Endothelial cell of umbilical vein (primary cell): ENCODE results near the gene H1-8.

Experiments
- EZH2 ChIP-seq: IDR thresholded peaks from 2 replicates; pipeline ENCODE4 v1.6.1; 2012; ENCODE audit warnings: borderline replicate concordance, low read depth, mild to moderate bottlenecking, moderate library complexity, low read length, inconsistent platforms; ENCODE audit not compliant: severe bottlenecking
- FOS ChIP-seq: IDR thresholded peaks from 2 replicates; pipeline ENCODE4 v1.6.1; 2011; ENCODE audit warnings: mild to moderate bottlenecking, low read length, moderate library complexity, borderline replicate concordance; ENCODE audit not compliant: insufficient read depth
- JUN ChIP-seq: IDR thresholded peaks from 2 replicates; pipeline ENCODE4 v1.6.1; 2011; ENCODE audit warnings: borderline replicate concordance, low read depth; ENCODE audit not compliant: insufficient read length, insufficient read depth
- MAX ChIP-seq: IDR thresholded peaks from 2 replicates; pipeline ENCODE4 v1.6.1; 2011; ENCODE audit not compliant: insufficient read depth, insufficient read length
- MYC ChIP-seq: IDR thresholded peaks from one replicate; pipeline ENCODE4 v1.6.1; 2011; ENCODE audit warnings: mild to moderate bottlenecking, low read depth, low read length
- POLR2AphosphoS5 ChIP-seq: IDR thresholded peaks from 2 replicates; pipeline ENCODE4 v1.6.1; 2012; ENCODE audit warnings: low read depth, mild to moderate bottlenecking, control low read depth, low read length, moderate library complexity; ENCODE audit not compliant: insufficient read depth
- TF ChIP-seq, protein P1 (sequence below), 2 donors: IDR thresholded peaks; 1 replicate in 1 of 2; 2 replicates in 1 of 2; pipeline ENCODE4 v1.5.1; 2011; ENCODE audit warnings: low read length in 2 of 2, mild to moderate bottlenecking in 2 of 2, moderate library complexity in 2 of 2, control low read depth in 1 of 2, inconsistent platforms in 1 of 2, low read depth in 1 of 2; ENCODE audit not compliant: insufficient read depth in 1 of 2; ENCODE audit errors: extremely low read depth in 1 of 2

DNA sequence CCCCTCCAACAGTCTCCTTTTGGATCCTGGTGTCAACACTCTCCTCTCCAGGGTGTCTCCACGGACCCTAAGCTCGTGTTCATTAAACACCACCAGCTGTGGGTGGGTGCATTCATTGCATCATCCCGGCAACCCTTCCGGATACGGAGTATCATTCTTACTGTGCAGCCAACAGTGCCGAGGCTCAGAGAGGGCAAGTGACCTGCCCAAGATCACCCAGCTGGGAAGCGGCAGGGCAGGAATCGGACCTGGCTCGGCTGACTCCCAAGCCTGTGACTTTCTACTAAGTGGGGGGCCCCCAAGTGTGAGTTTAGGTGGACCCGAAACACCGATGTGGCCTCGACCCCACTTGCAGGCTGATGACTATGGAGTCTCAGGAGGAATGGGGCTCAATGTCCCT lies 20.4 kb downstream of the H1-8 start:
- TF ChIP-seq EZH2 (no peak), POLR2AphosphoS5 (no peak), FOS (no peak), MAX (no peak), MYC (no peak), JUN (no peak)
- TF ChIP-seq, protein P1, sequence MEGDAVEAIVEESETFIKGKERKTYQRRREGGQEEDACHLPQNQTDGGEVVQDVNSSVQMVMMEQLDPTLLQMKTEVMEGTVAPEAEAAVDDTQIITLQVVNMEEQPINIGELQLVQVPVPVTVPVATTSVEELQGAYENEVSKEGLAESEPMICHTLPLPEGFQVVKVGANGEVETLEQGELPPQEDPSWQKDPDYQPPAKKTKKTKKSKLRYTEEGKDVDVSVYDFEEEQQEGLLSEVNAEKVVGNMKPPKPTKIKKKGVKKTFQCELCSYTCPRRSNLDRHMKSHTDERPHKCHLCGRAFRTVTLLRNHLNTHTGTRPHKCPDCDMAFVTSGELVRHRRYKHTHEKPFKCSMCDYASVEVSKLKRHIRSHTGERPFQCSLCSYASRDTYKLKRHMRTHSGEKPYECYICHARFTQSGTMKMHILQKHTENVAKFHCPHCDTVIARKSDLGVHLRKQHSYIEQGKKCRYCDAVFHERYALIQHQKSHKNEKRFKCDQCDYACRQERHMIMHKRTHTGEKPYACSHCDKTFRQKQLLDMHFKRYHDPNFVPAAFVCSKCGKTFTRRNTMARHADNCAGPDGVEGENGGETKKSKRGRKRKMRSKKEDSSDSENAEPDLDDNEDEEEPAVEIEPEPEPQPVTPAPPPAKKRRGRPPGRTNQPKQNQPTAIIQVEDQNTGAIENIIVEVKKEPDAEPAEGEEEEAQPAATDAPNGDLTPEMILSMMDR (IDR thresholded peaks at IDR 0.05; ENCODE audit: extremely low read depth in 1 of 2, insufficient read depth in 1 of 2, low read depth in 1 of 2, low read length in 2 of 2) = no peak
